Measurements from ENCODE around the gene ATP1A1.

ATP1A1 gene

GRCh38 chr1:116372651-116373430 lies at the start of gene ATP1A1:
Gene ATP1A1 (plus strand): TSS chr1:116373244. CDS start chr1:116373512, 268 bp downstream.
- peaks cover 35% of the 10 kb centered on the region for H3K4me1 Mint-ChIP-seq (ENCODE audit: low read depth)
- H3K9me3 Mint-ChIP-seq: no peaks in the 10 kb centered on the region
- peak within 1 kb of the TSS; percentile 88 for H3K27ac Mint-ChIP-seq
- H3K4me3 Mint-ChIP-seq: peak within 1 kb of the TSS; percentile 97
- H3K36me3 Mint-ChIP-seq (ENCODE audit: low read depth): peaks cover 2% of the 10 kb centered on the region
- H3K27me3 Mint-ChIP-seq (ENCODE audit: low read depth): peaks cover 36% of the 10 kb centered on the region

- Mint-ChIP-seq H3K36me3 (ENCODE audit: low read depth) (no peaks in the 10 kb centered on the region), H3K4me1 (ENCODE audit: low read depth) (peaks cover 48% of the 10 kb centered on the region), H3K9me3 (no peaks in the 10 kb centered on the region), H3K4me3 (no peak overlapping the region), H3K27ac (no peak overlapping the region), H3K27me3 (ENCODE audit: low read depth) (no peaks in the 10 kb centered on the region)
These were observed 49.6 kb upstream of the ATP1A1 start for GRCh38 chr1:116323491-116323890.

DNA sequence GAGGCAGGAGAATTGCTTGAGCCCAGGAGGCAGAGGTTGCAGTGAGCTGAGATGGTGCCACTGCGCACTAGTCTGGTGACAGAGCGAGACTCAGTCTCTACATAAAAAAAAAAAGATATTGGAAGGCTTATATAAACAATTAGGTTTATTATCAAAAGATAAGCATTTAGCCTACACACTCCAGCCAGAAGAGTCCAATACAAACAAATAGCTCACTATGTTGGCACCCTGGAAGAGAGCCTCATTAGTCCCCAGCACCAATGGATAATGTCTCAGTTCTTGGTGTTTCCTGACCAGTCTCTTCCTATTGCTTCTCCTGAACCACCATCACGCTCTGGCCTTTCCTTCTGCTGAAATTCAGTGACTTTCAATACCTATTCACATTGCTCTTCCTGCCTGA lies 48.6 kb upstream of the ATP1A1 start:
- Mint-ChIP-seq H3K4me1 (ENCODE audit: low read depth) (peaks cover 48% of the 10 kb centered on the region), H3K36me3 (ENCODE audit: low read depth) (no peaks in the 10 kb centered on the region), H3K4me3 (no peak overlapping the region), H3K9me3 (no peaks in the 10 kb centered on the region), H3K27ac (peak overlapping the region; percentile 32), H3K27me3 (ENCODE audit: low read depth) (no peaks in the 10 kb centered on the region)

DNA sequence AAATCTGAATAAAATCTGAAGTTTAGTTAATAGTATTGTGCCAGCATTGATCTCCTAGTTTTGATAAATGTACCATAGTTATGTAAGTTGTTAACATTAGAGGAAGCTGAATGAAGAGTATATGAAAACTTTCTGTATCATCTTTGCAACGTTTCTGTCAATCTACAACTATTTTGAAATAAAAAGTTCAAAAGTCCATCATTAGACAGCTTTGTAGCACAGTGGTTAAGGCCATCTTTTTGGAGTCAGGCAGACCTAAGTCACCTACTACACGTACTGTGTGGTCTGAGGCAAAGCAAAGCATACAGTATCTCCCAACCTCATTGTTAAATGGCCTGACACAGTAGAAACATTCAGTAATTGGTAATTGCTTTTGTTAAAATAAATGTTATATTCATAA lies 47.9 kb upstream of the ATP1A1 start:
- Mint-ChIP-seq H3K27me3 (ENCODE audit: low read depth) (no peaks in the 10 kb centered on the region), H3K9me3 (no peaks in the 10 kb centered on the region), H3K4me1 (ENCODE audit: low read depth) (peaks cover 51% of the 10 kb centered on the region), H3K4me3 (peak overlapping the region; percentile 2), H3K27ac (peak overlapping the region; percentile 32), H3K36me3 (ENCODE audit: low read depth) (peaks cover 2% of the 10 kb centered on the region)

DNA sequence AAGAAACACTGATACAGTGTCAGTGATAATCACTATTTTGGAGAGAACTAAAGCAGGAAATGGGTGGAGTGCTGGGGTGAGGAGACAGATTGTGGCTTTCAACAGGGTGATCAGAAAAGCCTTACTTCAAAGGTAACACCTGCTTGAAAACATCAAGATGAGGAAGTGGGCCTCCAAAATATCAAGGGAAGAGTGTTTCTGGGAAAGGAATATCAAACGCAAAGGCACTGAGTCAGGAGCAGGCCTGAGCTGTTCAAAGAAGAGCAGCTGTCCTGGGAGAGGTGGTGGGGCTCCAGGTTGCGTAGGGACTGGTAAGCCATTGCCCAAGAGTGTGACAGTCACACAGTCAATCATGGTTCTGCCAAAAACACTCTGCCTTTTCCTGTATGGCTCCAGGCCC lies 47.1 kb upstream of the ATP1A1 start:
- H3K27ac Mint-ChIP-seq: peak overlapping the region; percentile 89
- H3K36me3 Mint-ChIP-seq (ENCODE audit: low read depth): peaks cover 2% of the 10 kb centered on the region
- peak overlapping the region; percentile 28 for H3K4me3 Mint-ChIP-seq
- no peaks in the 10 kb centered on the region for H3K9me3 Mint-ChIP-seq
- H3K4me1 Mint-ChIP-seq (ENCODE audit: low read depth): peaks cover 51% of the 10 kb centered on the region
- no peaks in the 10 kb centered on the region for H3K27me3 Mint-ChIP-seq (ENCODE audit: low read depth)

DNA sequence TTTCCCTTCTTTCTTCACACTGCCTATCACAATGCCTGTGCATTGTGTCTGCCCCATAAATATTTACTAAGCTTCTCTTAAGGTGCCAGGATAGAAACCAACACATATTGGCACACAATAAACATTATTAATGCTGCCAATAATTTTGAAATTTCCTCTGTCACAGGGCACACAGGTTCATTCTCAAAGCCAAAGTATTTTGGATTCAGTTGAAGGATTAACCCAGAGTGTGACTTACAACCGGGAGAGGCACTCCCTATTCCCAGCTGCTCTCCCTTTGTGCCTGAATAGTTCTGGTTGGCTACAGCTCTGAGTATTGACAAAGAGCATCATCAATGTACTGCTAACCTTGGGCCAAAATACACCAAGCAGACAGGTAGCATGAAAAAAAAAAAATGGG lies 46.6 kb upstream of the ATP1A1 start:
- Mint-ChIP-seq H3K9me3 (no peaks in the 10 kb centered on the region), H3K27ac (peak overlapping the region; percentile 89), H3K4me1 (ENCODE audit: low read depth) (peaks cover 45% of the 10 kb centered on the region), H3K4me3 (no peak overlapping the region), H3K27me3 (ENCODE audit: low read depth) (no peaks in the 10 kb centered on the region), H3K36me3 (ENCODE audit: low read depth) (peaks cover 2% of the 10 kb centered on the region)

GRCh38 chr1:116328671-116329070 lies 44.4 kb upstream of the ATP1A1 start:
- peaks cover 31% of the 10 kb centered on the region for H3K4me1 Mint-ChIP-seq (ENCODE audit: low read depth)
- H3K27ac Mint-ChIP-seq: no peak overlapping the region
- no peaks in the 10 kb centered on the region for H3K9me3 Mint-ChIP-seq
- H3K4me3 Mint-ChIP-seq: no peak overlapping the region
- H3K27me3 Mint-ChIP-seq (ENCODE audit: low read depth): no peaks in the 10 kb centered on the region
- peaks cover 2% of the 10 kb centered on the region for H3K36me3 Mint-ChIP-seq (ENCODE audit: low read depth)

GRCh38 chr1:116329524-116330341 lies 43.3 kb upstream of the ATP1A1 start:
- peaks cover 28% of the 10 kb centered on the region for H3K4me1 Mint-ChIP-seq (ENCODE audit: low read depth)
- H3K27ac Mint-ChIP-seq: peak overlapping the region; percentile 69
- H3K4me3 Mint-ChIP-seq: no peak overlapping the region
- H3K36me3 Mint-ChIP-seq (ENCODE audit: low read depth): peaks cover 2% of the 10 kb centered on the region
- no peaks in the 10 kb centered on the region for H3K9me3 Mint-ChIP-seq
- H3K27me3 Mint-ChIP-seq (ENCODE audit: low read depth): no peaks in the 10 kb centered on the region

DNA sequence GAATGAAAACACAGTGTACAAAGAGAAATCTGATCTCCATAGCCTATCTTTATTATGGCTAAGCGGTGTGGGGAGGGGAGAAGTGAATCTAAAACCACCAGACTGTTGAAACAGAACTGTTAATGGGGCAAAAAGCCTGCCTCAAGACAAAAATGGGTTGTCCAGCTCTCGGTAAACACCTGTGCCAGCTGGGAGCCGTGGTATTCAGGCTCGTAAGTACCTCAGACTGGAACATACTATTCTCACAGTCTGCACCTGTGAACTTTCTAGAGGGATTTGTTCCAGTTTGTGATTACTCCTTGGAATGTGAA lies 42.7 kb upstream of the ATP1A1 start:
- peaks cover 23% of the 10 kb centered on the region for H3K4me1 Mint-ChIP-seq (ENCODE audit: low read depth)
- peaks cover 2% of the 10 kb centered on the region for H3K36me3 Mint-ChIP-seq (ENCODE audit: low read depth)
- no peak overlapping the region for H3K4me3 Mint-ChIP-seq
- no peaks in the 10 kb centered on the region for H3K9me3 Mint-ChIP-seq
- no peaks in the 10 kb centered on the region for H3K27me3 Mint-ChIP-seq (ENCODE audit: low read depth)
- no peak overlapping the region for H3K27ac Mint-ChIP-seq

GRCh38 chr1:116330846-116331245 lies 42.2 kb upstream of the ATP1A1 start:
- Mint-ChIP-seq H3K27me3 (ENCODE audit: low read depth) (no peaks in the 10 kb centered on the region), H3K4me3 (no peak overlapping the region), H3K9me3 (no peaks in the 10 kb centered on the region), H3K27ac (no peak overlapping the region), H3K4me1 (ENCODE audit: low read depth) (peaks cover 18% of the 10 kb centered on the region), H3K36me3 (ENCODE audit: low read depth) (peaks cover 2% of the 10 kb centered on the region)

GRCh38 chr1:116331523-116331922 lies 41.5 kb upstream of the ATP1A1 start:
- no peak overlapping the region for H3K27ac Mint-ChIP-seq
- peaks cover 2% of the 10 kb centered on the region for H3K36me3 Mint-ChIP-seq (ENCODE audit: low read depth)
- H3K4me3 Mint-ChIP-seq: no peak overlapping the region
- H3K4me1 Mint-ChIP-seq (ENCODE audit: low read depth): peaks cover 11% of the 10 kb centered on the region
- H3K27me3 Mint-ChIP-seq (ENCODE audit: low read depth): no peaks in the 10 kb centered on the region
- H3K9me3 Mint-ChIP-seq: no peaks in the 10 kb centered on the region

DNA sequence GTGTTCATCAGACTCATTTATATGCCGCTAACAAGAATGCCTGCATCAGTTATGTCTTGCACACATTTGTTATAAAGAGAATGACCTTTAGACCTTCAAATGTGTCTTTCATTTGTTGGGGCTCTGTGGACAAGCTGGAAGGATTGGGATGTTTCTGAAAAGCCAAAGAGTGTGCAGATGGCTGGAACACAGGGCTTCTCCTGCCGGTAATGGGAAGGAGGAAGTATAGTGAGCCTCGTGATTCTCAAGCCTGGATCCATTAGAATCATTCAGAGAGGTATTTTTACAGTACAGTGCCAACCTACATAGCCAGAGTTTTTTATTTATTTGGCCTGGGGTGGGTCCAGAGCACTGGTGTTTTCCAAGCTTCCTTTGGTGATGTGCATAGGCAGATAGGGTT lies 40.6 kb upstream of the ATP1A1 start:
- H3K9me3 Mint-ChIP-seq: no peaks in the 10 kb centered on the region
- H3K4me1 Mint-ChIP-seq (ENCODE audit: low read depth): peaks cover 10% of the 10 kb centered on the region
- H3K36me3 Mint-ChIP-seq (ENCODE audit: low read depth): peaks cover 2% of the 10 kb centered on the region
- H3K27ac Mint-ChIP-seq: no peak overlapping the region
- H3K4me3 Mint-ChIP-seq: no peak overlapping the region
- H3K27me3 Mint-ChIP-seq (ENCODE audit: low read depth): no peaks in the 10 kb centered on the region

DNA sequence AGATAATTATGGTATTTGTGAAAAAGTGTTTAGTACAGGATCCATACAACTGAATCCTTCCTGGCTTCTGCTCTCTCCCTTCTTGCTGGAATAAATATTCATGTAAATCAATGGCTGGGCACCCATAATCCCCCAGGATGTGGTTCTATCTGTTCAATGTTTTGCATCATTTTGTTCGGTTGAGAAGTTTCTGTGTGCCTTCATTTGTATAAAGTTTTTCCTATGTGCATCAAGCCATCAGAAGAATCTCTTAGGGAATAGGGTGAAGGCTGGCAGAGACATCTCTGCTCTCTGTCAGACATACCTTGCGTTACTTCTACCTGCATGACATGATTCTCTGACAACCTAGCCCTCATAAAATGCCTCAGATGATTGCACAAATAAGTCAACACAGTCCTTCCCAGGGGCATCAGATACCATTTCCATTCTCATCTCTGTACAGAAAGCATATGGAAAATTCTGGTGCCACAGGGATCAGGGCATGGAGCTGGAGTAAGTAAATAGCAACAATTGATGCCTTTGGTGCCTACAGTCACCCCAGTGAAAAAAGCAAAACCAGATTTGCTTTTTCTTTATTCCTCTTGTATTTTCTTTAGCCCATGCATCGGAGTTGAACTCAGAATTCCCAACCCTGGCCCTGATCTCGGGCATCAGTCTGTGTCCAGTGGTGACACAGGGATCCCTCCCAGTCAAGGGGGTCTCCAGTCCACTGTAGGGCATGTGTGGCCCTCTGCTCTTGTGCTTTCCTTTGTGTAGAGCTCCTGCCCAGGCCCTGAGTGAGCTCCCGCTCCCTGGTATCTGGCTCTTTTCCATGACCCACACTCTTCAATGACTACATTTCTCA lies 39.7 kb upstream of the ATP1A1 start:
- Mint-ChIP-seq H3K4me1 (ENCODE audit: low read depth) (peaks cover 7% of the 10 kb centered on the region), H3K36me3 (ENCODE audit: low read depth) (peaks cover 2% of the 10 kb centered on the region), H3K4me3 (no peak overlapping the region), H3K9me3 (no peaks in the 10 kb centered on the region), H3K27ac (no peak overlapping the region), H3K27me3 (ENCODE audit: low read depth) (peaks cover 5% of the 10 kb centered on the region)

GRCh38 chr1:116334015-116334547 lies 39.0 kb upstream of the ATP1A1 start:
- Mint-ChIP-seq H3K27me3 (ENCODE audit: low read depth) (peaks cover 5% of the 10 kb centered on the region), H3K36me3 (ENCODE audit: low read depth) (peaks cover 2% of the 10 kb centered on the region), H3K9me3 (no peaks in the 10 kb centered on the region), H3K27ac (no peak overlapping the region), H3K4me1 (ENCODE audit: low read depth) (peaks cover 7% of the 10 kb centered on the region), H3K4me3 (no peak overlapping the region)
